Fibroblast of mammary gland (primary cell): ENCODE measurements around the gene SLC25A25.

Experiments
- DNase-seq: peaks from one replicate; pipeline ENCODE4 v3.0.0-alpha.2; 2010; ENCODE audit warnings: low read depth
- H3K4me3 ChIP-seq: 2 replicates; pipeline ENCODE4 v1.5.1; 2011; ENCODE audit warnings: low read depth, mild to moderate bottlenecking, low read length, moderate library complexity; ENCODE audit not compliant: control insufficient read depth
- CTCF ChIP-seq: conservative IDR thresholded peaks from 2 replicates; pipeline ENCODE4 v1.5.1; 2011; ENCODE audit warnings: low read depth, low read length, inconsistent platforms; ENCODE audit not compliant: control insufficient read depth, insufficient read depth

SLC25A25 gene

GRCh38 chr9:128139621-128140020 is 71.6 kb downstream of the SLC25A25 start:
- DNase-seq = no peak
- no peak overlapping the region for H3K4me3 ChIP-seq
- TF ChIP-seq CTCF = no peak

- DNase-seq = no peak
- TF ChIP-seq CTCF = no peak
- no peak overlapping the region for H3K4me3 ChIP-seq
These were observed 73.6 kb downstream of the SLC25A25 start for GRCh38 chr9:128141604-128142003.

- no peak overlapping the region for H3K4me3 ChIP-seq
- no peak for TF ChIP-seq CTCF
- no peak for DNase-seq
These were observed 74.0 kb downstream of the SLC25A25 start for GRCh38 chr9:128142061-128142460.

GRCh38 chr9:128142596-128142995 is 74.6 kb downstream of the SLC25A25 start:
- H3K4me3 ChIP-seq = no peak overlapping the region
- no peak for DNase-seq
- TF ChIP-seq CTCF = no peak

GRCh38 chr9:128143525-128144238 is 75.7 kb downstream of the SLC25A25 start:
- no peak overlapping the region for H3K4me3 ChIP-seq
- no peak for TF ChIP-seq CTCF

GRCh38 chr9:128144239-128145181 is 76.5 kb downstream of the SLC25A25 start:
- DNase-seq = no peak
- H3K4me3 ChIP-seq = no peak overlapping the region
- no peak for TF ChIP-seq CTCF

More at GRCh38 chr9:128143525-128144238, 75.7 kb downstream of the SLC25A25 start:
- DNase-seq = no peak
